Measurements from ENCODE around the gene EXO1.
"Not testable (repeated sequence)": the region's sequence is repeated elsewhere in the genome, so short reads cannot be mapped to it uniquely, and the experiment has no call there.

The EXO1 gene

DNA sequence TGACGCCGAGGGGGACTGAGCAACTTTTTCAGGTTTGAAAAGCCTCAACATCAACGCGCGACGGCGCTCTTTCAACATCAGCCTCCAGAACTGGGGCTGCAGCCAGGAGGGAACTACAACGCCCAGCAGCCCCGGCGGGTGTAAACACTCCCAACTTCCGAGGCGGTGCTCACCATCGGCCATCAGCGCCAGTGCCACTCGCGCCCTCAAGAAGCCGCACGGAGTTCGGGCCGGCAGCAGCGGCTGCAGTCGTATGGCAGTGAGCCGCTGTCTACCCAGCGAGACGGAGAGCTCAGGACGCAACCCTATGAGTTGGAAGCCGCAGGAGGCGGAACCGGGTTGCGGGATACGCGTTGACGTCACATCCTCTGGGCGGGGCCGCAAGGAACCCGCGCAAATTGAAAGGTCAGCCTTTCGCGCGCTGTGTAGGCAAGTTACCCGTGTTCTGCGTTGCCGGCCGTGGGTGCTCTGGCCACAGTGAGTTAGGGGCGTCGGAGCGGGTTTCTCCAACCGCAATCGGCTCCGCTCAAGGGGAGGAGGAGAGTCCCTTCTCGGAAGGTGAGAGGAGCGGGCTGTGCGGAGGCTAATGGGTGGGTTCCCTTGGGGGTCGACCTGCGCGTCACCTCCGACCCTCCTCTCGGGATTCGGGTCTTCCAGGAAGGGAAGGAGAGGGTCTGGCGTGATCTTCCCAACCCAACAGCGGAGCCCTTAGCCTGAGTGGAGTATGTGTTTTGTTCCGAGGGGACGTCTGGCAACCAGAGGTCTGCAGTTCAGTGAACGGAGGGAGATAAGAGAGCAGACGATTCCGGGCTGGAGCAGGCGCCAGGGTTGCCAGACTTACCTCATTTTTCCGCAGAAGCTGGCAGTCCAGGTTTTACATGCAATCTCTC, at the start of gene EXO1:
Gene EXO1, plus strand, starts transcription at position 409 of the 890 bp plus-strand sequence. CDS start 2,222 bp downstream, outside the sequence.
- peak; percentile 82 for DNase-seq

DNA sequence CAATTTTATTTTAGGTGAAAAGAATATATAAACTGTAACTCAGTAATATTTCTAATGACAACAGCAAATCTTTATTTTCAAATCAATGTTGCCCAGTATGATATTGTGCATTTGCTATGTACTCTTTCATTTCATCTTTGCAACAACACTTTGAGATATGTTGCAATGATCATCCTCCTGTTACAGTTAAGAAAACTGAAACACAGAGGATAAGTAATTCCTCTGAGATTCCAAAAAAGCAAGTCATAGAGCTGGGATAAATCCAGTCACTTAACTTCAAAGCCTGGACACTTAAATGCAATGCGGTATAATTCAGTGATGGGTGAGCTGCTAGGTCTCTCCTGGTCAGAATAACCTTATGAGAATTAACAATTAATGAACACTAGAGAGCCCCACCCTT, 48.6 kb upstream of the EXO1 start:
- no peak for DNase-seq

DNA sequence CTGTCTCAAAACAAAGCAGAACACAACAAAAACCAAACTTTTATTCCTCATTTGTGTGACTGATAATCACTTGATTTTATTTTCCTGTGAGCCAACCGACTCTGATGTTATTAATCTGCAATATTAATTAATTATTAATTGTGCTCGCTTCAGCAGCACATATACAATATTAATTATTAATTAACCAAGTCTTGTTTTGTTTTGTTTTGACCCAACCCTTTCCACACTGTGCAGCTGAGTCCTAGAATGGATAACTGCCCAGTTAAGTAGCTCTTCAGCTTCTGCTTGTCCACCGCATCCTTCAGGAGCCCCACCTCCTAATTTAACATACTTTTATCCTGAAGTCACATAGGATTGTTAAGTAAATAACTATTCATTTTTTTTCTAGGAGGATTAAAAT, 47.4 kb upstream of the EXO1 start:
- DNase-seq: no peak

DNA sequence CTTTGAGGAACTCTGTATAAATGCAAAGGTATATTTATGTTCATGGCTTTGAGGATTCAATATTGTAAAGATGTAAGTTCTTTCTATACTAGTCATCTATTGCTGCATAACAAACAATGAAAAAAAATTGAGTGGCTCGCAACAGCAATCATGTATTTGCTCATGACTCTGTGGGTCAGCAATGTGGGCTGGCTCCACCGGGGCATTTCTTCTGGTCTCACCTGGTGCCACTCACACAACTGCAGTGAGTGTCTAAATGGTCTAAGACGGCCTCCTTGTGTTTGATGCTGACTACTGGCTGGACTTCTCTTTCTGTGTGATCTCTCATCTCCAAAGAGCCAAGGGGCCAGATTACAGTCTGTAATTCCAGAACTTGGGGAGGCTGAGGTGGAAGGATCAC, 45.1 kb upstream of the EXO1 start:
- no peak for DNase-seq

DNA sequence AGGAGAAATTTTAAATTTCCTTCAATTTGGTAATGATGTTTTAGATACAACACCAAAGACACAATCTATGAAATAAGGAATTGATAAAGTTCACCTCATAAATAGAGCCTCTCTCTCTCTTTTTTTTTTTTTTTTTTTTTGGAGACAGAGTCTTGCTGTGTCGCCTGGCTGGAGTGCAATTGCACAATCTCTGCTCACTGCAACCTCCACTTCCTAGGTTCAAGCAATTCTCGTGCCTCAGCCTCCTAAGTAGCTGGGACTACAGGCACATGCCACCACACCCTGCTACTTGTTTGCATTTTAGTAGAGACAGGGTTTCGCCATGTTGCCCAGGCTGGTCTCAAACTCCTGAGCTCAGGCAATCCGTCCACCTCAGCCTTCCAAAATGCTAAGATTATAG, 43.3 kb upstream of the EXO1 start:
- DNase-seq: not testable (repeated sequence)

DNA sequence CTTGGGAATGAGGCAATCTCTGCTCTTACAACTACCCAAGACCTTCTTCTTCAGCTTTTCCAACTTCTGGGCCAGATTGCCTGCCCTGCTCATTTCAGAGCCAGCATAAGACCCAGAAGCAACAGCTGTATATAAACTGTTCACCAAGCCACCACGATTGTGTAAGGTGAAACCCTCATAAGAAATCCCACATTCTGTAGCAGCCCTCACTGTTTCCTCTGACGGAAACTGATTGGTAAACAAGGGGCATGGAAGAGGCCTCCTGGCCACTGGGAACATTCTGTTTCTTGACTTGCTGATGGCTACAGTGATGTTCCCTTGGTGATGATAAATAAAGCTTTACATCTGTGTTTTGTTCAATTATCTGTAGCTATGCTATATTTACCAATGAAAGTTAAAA, 39.7 kb upstream of the EXO1 start:
- no peak for DNase-seq

DNA sequence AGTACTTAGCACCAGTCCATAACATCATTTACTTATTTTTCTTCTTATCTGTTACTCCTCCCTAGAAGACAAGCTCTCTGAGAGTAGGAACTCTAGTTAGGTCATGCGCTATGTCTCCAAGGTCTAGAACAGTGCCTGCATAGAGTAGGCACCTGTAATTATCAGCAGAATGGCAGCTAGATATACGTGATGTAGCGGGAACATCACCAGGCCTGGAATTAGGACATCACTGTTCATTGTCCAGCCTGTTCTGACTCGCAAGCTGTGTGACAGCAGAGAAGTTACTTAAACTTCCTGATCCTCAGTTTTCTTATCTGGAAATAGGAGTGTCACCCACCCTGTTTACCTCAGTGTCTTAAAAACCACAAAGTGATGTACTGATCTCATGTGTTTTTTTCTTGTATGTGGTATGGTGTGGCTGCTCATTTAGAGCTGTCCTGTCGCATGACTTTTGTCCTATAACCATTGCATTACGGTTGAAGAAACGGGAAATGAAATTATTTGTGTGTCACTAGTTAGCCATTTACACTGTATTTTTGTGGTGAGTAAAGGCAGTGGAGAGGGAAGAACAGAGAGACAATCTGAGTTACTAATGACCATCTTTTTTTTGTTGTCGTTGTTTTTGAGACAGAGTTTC, 37.1 kb upstream of the EXO1 start:
- DNase-seq: no peak

DNA sequence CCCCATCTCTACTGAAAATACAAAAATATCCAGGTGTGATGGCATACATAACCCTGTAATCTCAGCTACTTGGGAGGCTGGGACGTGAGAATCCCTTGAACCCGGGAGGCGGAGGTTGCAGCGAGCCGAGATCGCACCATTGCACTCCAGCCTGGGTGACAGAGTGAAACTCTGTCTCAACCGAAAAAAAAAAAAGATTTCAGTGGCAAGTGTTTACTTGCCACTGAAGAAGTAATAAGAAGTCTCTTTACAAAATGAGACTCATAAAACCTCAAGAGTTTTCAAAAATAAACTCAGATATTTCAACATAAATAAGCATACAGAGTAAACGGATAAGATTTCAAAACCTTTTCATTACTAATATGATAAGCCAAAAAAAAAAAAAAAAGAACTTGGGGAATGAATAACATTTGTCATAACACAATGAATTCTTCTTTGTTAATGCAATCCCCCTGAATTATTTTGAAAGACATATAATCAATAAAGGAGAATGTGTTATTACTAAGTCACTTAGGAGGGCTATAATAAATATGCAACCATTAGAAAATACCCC, 34.2 kb upstream of the EXO1 start:
- no peak for DNase-seq

DNA sequence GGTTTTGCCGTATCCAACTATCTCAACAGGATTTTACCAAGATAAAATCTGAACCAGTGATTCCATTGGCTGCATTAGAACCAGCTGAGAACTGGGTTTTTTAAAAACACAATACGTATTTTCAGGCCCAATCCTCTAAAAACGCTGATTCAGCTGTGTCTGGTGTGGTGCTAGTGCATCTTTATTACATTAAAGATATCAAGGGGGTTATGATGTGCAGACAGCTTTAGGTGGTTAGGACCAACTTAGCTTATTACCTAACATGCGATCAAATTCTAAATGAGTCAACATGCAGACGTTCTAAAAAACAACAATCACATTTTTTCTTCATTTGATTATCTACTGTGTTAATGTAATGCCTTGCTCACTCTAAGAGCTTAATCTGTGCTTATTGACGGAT, 32.0 kb upstream of the EXO1 start:
- DNase-seq: no peak

DNA sequence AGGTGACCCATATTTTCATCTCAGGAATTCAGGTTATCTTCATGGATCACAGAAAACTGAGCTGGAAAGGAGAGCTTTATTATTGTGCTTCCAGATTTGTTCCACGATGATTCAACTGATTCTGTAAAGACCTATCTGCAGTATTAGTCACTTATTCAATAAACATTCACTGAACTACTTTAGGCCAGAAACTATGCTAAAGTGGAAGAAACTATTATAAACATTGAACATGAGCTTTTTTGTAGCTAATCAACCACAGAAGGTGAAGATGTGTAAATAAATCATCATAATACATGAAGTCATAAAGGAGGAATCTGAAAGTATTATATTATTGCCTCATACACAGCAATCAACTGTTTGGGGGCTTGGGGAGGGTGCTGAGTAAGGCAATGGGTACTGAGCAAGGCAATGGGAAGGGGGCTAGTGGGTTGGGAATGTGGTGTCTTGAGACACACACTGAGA, 30.6 kb upstream of the EXO1 start:
- DNase-seq: no peak

DNA sequence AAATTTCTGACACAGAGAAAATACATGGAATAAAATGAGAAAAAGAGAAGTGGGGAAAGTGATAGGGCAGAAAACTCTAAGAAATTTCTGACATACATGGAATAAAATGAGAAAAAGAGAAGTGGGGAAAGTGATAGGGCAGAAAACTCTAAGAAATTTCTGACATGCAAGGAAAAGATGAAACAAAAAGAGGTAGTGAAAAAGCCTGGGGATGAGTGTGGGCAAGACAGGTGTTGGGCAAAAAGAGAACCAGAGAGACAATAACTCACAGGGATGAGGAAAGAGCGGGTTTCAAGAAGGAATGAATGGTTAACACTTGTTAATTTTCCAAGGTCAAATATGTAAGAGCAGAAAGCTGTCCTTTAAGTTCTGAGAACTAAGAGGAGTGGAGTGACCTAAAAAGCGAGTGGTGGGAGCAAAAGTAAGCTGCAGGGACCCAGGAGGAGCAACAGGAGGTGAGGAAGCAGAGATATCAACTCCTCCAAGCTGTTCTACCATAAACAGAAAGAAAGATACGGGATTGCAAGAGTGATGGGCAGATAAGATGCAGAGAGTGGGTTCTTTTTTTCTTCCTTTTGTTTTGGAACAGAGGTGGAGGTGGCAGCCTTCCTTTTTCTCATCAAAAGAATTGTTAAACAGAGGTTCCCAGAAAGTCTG, 29.9 kb upstream of the EXO1 start:
- no peak for DNase-seq

DNA sequence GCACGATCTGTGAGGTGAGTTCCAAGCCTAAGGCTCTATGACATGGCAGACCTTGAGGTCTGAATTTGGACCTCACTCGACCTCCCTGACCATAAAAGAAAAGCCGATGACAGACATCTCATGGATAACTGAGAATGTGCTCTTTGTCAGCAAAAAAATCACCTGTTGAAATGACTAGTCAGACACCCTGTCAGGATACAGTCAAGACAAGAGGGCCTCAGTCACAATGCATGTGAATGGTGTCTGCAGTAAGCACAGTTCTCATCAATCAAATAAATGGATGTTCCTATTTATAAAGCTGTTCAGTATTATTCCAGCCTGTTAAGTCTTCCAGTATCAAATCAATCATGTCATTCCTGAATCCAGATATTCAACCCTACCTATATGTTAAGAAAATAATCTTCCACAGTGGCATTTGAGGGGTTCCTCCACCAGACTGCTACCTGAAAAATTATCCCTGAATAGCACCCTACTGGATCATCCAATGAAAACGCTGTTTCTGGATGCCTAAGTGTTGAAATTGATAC, 28.6 kb upstream of the EXO1 start:
- no peak for DNase-seq

DNA sequence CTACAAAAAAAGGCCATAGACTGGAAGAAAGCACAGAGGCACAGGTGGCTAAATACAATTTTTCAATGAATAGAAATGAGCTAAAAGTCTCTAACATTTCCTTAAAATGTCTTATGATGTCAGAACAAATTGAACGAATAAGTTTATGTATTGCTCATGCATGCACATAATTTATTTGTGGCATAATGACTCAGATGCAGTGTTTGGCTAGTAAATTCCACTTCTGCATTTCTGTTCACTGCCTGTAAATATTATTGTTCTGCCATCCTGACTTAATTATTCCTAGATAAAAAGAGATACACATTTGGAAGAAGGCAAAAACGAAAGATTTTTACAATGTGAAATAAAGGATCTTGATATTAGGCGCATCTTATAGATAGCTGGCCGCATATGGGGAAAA, 26.6 kb upstream of the EXO1 start:
- DNase-seq: no peak

DNA sequence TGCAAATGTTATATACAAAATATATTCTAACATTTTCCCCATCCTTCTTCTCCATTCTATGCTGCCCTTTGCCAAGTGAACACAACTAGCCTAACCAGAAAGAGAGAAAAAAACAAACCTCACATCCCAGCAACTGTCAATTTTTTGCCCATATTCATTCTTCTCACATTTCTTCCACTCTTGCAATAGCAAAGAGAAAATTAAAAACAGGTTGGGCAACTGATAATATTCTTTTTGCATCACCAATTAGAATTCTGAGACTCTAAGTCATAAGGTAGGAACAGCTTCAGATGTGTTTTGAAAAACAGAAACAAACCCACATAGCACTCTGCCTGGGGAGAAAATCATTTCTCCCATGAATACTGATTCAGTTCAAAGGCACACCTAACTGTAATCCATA, 25.2 kb upstream of the EXO1 start:
- DNase-seq: no peak

DNA sequence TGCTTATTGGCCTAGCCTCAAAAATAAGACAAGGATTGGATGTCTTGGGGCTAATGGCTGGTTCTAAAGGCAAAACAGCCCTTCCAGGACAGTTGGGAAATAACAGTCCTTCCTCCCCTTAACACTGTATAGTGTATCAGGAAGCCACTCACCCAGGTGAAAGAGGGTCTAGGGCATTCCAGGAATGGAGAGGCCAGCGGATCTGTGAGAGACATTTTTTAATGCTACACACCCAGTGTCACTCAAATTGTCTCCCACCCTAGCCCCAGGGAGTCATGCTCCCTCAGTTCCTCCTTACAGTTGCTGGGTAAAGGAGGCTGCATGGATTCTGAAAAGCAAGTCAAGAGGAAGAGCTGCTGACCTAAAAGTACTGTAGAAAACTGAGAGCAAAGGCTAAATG, 24.1 kb upstream of the EXO1 start:
- no peak for DNase-seq

DNA sequence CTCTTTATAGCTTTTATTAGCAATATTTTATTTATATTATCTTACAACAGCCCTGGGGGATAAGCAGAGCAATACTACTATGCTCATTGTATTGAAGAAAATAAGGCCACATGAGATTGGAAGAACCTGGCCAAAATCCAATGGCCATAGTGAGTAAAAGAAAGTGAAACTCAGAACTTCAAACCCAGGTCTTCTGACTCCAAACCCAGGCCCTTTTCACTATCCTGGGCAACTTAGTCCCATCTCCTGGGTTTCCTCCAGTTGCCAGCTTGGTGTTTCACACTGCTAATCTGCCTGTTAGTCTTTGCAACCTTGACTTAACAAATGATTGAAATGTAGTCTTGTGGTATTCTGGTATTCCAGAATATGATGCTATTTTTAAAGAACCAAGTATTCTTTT, 22.4 kb upstream of the EXO1 start:
- DNase-seq: no peak

DNA sequence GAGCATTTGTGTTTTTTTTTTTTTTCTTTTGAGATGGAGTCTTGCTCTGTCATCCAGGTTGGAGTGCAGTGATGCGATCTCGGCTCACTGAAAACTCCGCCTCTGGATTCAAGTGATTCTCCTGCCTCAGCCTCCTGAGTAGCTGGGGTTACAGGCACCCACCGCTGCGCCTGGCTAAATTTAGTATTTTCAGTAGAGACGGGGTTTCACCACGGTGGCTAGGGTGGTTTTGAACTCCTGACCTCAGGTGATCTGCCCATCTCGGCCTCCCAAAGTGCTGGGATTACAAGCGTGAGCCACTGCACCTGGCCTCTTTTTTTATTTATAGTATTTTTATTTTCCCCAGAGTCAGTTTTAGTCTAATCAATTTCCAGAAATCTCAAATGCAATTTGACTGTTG, 21.4 kb upstream of the EXO1 start:
- DNase-seq: not testable (repeated sequence)

DNA sequence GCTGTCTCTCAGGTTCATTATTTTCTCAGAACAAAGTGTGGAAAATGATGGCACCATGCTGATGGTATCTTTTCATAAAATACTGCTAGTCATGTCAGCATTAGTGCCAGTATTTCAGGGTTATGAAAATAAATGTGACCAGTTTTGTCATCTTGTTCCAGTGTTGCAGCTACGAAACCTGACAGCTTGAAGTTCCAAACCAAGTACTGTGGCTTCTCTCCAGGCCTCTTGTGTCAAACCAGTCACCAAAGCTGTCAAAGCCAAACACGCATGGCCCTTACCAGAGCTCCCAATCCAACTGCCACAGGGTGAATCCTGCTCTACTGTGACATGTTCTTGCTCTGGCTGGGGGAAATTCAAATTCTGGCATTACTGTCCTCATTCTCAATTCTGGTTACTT, 20.7 kb upstream of the EXO1 start:
- no peak for DNase-seq

DNA sequence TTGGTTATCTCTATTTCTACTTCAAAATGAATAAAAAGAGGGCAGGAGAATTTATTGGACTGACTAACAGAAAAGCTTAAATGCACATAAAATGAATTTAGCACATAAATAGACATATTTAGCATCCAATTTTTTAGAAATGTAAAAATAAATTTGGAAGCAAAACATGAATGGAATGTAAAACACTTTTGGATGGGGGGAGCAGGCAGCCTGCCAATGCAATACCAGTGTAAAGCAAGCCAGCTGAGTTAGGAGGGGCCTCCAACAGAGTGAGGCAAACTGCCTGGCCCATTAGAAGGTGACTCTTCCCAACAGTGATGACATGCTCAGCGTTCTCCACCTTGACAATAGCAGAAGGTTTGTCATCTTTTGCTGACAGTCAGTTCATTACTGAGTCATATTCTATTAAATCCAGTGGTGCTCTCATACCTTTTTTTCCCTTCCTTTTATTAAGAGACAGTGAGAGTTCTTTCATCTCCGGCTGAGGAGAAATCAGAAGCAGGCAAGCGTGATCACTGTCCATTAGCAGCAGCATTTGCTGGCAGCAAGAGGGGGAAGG, 19.5 kb upstream of the EXO1 start:
- DNase-seq: no peak

DNA sequence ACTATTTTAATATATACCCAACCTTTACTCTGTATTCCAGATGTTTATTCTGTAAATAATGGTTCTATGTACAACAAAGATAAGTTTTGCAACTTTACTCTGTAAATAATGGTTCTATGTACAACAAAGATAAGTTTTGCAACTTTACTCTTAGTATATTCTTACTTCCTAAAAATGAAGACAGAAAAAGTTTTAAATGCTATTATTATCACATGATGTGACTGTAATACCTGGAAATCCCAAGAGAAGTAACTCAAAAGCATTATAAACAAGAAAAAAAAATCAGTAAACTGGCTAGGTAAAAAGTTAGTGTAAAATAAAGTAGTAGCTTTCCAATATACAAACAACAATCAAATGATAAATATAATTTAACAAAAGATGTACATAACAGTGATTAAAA, 18.5 kb upstream of the EXO1 start:
- DNase-seq: no peak

DNA sequence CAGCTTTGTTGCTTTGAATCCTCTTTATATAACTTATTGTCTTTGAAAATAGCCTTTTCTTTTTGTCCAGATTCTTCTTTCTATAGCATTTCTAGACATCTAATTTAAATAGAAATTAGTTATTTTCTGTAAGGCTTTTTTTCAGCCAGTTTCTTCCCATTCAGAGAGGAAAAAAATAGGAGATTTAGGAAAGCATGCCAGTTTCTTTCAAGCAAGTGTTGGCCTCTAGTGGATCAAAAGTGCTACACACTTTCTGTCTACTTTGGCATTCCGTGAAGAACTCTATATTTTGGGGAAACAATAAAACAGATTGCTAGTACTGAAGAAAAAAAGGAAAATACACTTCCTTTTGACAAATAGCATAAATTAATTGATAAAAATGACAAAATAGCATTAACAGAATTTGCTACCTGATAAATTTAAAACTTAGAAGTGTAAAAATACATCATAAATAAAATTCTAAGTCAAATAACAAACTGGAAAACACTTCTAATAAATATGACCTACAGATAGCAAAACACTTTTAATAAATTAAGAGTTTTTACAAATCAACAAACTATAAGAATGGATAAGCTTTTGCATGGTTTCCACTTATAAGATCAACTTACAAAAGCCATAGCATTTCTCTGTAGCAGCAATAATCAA, 13.1 kb upstream of the EXO1 start:
- no peak for DNase-seq

DNA sequence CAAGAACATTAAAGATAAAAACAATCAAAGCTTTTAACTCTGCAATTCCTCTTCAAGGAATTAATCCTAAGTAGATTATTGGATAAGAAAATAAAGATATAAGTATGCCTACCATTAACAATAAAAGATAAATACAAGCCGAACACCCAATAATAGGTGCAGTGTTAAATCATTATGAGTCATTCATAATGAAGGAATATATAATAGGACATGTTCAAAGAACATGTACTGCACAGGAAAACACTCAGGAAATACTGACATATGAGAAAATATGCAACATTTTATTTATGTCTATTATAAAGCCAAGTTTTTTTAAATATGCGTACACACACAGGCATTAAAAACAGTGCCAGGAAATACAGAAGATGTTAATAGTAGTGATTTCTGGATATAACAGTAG, 11.1 kb upstream of the EXO1 start:
- no peak for DNase-seq

DNA sequence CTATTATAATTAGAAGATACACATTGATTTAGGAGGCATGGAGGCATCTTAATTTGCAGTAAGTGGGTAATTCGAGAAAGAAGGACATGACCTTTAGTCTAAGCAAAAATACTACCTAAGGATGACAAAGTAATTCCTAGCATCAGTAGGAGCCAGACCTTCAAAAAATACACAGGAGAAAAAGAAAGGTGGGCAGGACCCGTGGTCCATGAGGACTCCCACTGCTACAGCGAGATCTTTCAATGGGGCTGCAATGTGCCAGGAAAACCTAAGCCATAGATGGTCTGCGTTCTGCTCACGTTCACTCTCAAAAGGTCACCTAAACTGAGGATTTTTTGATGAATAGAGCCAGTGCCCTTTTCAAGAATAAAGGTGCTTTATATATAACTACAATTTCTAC, 10.6 kb upstream of the EXO1 start:
- DNase-seq: no peak
